NCI-H82 (cell line): ENCODE results near the gene ATG2B.
A peak's percentile ranks its signal among the peaks of the same experiment; 100 is the strongest.

ENCODE experiments used
- DNase-seq: peaks from one replicate; lab custom pipeline; 2025; lab: John Stamatoyannopoulos, UW

Gene ATG2B

GRCh38 chr14:96270565-96271420, 92.3 kb downstream of the ATG2B start:
- DNase-seq: no peak

GRCh38 chr14:96269359-96269710, 93.8 kb downstream of the ATG2B start:
- DNase-seq: no peak

- no peak for DNase-seq
Measured at GRCh38 chr14:96268431-96269358, 94.4 kb downstream of the ATG2B start.

DNA sequence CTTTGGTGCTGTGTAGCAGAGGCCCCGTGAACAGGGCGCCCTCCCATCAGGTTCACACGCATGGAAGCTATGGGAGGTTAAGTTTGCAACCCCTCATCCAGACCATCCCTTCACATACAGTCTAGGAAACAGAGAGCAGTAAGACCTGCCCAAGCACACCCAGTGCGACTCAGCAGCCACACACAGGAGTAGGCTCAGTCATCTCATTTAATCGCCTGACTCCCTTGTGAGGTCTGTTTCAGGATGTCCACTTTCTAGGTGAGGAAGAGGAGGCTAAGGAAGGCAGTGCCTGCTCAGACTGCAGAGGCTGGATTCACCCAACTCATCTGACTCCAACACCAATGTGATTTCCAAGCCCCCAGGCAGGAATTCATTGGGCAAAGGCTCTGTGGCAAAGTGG, 95.2 kb downstream of the ATG2B start:
- DNase-seq: no peak

DNA sequence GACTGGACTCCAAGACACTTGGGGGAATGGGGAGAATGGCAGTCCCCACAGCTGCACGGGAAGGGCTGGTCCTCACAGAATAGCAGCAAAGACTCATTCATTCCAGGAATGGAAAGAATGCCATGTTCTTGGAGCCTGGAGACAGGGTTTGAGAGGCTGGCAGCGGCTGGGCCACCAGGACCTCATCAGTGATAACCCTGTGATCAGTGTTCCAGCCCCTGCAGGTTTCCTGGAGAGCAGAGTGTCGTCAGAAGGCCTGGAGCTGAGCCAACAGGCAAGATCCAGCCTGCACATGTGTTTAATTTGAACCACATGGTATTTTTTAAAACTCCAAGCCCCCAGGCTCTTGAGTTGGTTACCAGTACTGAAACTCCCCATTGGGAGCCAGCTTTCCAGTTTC, 95.8 kb downstream of the ATG2B start:
- DNase-seq: no peak

DNA sequence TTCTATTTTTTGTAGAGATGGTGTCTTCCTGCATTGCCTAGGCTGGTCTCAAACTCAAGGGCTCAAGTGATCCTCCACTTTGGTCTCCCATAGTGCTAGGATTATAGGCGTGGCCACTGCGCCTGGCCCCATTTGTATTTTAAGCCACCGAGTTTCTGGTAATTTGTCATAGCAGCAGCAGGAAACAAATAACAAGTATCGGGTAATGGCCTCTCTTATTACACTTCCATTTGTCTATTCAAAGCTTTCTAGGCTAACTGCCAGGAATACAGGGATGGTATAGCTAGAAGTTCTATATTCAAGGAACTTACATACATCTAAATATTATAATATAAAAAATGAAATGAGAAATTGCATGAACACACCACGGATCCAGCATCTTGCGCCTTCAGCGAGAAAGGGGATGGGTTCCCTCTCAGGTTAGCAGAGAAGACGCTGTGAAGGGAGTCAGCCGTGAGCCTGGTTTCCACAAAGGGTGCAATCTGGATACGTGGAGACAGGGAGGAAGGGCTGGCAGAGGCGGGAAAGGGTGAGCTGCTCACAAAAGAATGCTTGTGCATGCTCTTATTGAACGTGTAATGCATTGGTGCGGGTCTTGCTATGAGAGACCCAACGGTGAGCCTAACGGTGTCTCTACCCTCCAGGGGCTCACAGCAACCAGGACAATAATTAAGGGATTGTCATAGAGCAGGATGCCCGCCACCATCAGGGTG, 97.6 kb downstream of the ATG2B start:
- DNase-seq: no peak

GRCh38 chr14:96264853-96265252, 98.3 kb downstream of the ATG2B start:
- peak; percentile 12 for DNase-seq

GRCh38 chr14:96264200-96264553, 99.0 kb downstream of the ATG2B start:
- no peak for DNase-seq

GRCh38 chr14:96263347-96264199, 99.6 kb downstream of the ATG2B start:
- peak; percentile 20 for DNase-seq

GRCh38 chr14:96261772-96262655, 101.1 kb downstream of the ATG2B start:
- no peak for DNase-seq

DNA sequence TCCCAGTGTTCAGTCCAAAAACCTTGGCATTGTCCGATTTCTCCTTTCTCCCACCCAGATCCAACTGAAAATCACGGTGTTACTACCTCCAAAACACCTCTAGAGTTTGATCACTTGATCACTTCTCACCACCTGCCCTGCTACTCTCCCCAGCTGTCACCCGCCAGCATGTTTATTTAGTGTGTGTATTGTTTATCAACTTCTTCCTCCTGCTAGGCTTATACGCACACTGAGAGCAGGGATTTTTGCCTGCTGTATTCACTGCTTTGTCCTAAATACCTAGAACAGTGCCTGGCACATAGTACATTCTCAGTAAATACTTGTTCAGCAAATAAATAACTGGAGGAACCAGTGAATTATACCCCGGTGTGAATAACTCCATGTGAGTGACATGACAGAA, 102.1 kb downstream of the ATG2B start:
- DNase-seq: peak; percentile 11

GRCh38 chr14:96260341-96260821, 102.8 kb downstream of the ATG2B start:
- no peak for DNase-seq

- DNase-seq: no peak
Measured at GRCh38 chr14:96257900-96258299, 105.2 kb downstream of the ATG2B start.

DNA sequence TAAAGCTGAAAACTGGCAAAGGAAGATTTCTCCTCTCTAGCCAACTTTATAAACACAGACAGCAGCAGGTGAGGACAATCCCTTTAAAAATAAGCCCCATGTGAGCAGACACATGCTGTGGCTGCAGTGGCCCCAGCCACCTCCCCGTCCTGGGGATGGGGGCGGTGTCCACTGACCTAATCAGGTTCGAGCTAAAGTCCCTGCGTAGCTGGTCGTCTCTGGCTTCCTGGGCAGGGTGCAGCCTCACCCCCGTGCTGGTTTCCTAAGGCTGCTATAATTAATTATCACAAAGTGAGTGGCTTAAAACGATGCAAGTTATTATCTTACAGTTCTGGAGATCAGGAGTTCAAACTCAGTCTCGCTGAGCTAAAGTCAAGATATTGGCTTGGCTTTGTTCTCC, 106.1 kb downstream of the ATG2B start:
- no peak for DNase-seq

DNA sequence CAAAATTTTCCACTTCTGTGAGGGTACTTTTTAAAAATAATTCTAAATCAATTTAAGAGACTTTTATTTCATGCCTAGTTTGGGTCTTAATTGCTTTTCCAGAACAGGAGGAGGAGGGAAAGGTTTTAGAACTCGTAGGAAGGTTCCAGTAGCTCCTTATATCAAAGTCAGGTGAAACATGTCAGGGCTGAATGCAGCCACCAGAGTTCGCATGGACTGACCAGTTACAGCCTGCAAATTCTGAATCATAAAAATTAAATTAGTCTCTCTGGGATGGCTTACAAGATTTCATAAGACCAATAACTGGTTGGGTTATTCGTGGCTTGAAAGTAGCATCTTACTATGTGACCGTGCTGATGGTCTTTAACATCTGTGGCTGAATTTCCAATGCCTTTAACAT, 106.7 kb downstream of the ATG2B start:
- no peak for DNase-seq

DNA sequence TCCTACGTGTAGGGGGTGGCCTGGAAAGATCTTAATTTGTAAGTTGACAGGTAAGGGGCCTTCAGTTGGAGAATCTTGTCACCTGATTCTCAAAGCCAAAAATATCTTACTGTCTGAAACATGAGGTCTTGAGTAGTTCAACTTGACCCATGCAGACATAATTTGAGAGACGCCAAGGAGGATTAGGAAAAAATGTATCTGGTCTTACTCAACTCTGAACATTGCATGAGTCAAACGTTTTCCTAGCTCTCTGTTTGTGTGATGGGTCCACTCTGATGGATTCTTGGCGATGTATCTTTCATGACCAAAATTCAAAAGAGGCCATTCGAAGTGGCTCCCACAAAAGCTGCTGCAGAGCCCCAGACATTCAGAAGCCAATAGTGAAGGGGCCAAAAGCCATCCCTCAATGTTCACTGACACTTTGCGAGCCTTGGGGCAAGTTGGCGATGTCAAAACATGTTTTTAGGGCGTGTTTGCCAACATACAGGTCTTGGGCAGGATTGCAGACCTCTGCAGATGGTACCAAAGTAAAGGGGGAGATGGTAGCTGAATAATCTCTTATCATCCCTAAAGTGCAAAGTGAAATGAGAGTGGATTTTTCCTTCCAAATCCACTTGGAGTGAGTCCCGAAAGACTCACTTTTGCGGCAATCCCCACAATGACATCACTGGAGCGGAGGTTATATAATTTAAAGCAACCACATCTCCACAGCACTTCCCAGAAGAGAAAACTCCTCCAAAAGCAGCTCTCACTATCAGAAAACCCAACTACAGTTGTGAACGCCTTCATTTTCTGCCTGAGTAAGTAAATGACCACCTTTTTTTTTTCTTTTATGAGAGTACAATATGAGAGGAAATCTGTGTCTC, 107.4 kb downstream of the ATG2B start, which contains the start of gene BDKRB1:
TSS of gene BDKRB1 (plus strand) at position 710 of the 866 bp plus-strand sequence. CDS start 7,473 bp downstream, outside the sequence.
- no peak for DNase-seq

GRCh38 chr14:96254687-96255086, 108.5 kb downstream of the ATG2B start:
- DNase-seq: no peak

DNA sequence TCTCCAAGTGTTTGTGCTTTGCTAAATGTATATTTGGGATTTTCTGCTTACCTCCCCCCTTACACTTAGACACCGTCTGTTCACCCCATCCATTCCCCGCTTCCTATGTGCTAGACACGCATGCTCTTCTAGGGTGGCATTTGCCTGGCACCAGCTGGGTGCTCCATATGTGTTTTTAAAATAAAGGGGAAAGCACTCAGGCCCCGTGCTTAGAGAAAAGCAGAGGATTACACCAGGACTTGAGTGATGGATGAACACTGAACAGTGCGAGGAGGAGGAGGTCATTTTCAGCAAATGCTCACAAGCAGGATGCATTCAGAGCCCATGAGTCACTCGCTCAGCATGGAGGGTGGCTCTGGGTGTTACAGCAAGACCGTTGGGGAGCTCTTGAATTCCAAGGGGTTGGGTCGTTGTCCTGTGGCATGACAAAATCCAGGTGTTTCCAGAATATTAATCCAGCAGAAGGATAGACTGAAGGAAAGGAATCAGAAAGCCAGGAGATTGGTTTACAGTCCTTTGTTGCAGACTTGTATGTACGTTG, 110.1 kb downstream of the ATG2B start:
- DNase-seq: no peak
